GOT3 (cell line): ENCODE measurements around the gene GAL.
"Not testable (repeated sequence)": the region's sequence is repeated elsewhere in the genome, so short reads cannot be mapped to it uniquely, and the experiment has no call there.

ENCODE experiments used
- DNase-seq: peaks from one replicate; lab custom pipeline; 2025; ENCODE audit warnings: mixed read lengths; lab: John Stamatoyannopoulos, UW

The GAL gene, protein sequence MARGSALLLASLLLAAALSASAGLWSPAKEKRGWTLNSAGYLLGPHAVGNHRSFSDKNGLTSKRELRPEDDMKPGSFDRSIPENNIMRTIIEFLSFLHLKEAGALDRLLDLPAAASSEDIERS

DNA sequence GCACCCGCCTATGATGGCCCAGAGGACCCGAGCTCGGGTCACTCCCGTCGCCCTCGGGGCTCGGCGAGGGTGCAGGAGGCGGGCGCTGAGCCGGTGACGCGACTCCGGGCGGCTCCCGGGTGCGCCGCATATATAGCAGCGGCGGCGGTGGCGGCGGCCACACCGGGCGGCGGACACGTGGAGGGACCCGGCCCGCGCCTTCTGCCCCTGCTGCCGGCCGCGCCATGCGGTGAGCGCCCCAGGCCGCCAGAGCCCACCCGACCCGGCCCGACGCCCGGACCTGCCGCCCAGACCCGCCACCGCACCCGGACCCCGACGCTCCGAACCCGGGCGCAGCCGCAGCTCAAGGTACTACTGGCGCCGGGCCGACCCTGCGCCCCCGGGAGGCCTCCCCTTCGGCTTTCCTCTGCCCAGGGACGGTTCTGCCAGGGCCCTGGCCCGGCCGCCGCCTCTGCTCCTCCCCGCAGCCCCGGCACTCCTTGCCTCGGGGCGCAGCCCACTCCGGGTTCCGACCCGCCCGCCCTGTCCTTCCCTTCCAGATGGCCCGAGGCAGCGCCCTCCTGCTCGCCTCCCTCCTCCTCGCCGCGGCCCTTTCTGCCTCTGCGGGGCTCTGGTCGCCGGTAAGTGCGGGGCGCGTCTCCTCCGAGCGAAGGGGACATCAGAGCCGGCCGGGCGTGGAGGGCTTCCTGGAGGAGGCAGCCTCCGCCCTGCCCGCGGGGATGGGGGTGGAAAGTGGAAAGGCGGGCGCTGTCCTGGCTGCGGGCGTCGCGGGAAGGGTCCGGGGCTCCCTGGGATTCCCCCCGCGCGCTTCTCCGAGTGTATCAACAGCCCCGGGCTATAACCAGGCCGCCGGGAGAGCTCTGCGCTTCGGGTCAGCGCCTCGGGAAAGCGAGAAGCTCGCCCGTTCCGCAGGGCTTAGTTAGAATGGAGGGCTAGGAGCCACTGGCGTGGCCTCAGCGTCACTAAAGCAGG lies at the start of gene GAL:
Gene GAL (plus strand): TSS at position 160 of the 972 bp plus-strand sequence. CDS start 380 bp downstream, at position 540.
- DNase-seq: no peak

DNA sequence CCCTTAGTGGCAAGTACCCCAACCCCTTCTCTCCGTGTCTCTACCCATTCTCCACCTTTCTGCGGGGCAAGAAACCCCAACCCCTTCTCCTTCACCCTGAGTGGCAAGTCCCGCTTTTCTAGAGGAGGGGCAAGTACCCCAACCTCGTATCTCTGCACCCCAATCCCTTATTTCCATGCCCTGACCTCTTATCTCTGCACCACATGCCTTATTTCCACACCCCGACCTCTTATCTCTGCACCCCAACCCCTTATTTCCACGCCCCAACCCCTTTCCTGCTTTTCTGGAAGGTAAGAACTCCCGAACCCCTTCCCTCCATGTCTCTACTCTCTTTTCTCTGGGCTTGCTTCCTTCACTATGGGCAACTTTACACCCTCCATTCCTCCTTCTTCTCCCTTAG lies 49.7 kb upstream of the GAL start:
- DNase-seq: not testable (repeated sequence)

DNA sequence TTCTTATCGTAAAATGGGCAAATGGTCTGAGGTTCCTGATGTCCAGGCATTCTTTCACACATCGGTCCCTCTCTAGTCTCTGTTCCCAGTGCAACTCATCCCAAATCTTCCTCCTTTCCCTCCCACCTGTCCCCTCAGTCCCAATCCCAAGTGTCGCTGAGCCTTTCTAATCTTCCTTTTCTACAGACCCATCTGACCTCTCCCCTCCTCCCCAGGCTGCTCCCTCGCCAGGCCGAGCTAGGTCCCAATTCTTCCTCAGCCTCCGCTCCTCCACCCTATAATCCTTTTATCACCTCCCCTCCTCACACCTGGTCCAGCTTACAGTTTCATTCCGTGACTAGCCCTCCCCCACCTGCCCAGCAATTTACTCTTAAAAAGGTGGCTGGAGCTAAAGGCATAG lies 49.2 kb upstream of the GAL start:
- DNase-seq: not testable (repeated sequence)

DNA sequence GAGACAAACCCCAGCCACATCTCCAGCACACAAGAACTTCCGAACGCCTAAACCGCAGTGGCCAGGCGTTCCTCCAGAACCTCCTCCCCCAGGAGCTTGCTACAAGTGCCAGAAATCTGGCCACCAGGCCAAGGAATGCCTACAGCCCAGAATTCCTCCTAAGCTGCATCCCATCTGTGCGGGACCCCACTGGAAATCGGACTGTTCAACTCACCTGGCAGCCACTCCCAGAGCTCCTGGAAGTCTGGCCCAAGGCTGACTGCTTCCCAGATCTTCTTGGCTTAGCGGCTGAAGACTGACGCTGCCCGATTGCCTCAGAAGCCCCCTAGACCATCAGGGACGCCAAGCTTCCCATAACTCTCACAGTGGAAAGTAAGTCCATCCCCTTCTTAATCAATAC lies 48.5 kb upstream of the GAL start:
- DNase-seq: not testable (repeated sequence)

DNA sequence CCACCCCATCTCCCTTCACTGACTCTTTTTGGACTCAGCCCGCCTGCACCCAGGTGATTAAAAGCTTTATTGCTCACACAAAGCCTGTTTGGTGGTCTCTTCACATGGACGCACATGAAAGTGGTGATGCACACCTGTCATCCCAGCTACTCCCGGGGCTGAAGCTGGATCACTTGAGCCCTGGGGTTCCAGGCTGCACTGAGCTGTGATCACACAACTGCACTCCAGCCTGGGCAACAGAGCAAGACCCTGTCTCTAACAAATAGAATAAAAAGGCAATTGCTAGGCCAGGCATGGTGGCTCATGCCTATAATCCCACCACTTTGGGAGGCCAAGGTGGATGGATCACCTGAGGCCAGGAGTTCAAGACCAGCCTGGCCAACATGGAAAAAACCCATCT lies 45.0 kb upstream of the GAL start:
- not testable (repeated sequence) for DNase-seq

DNA sequence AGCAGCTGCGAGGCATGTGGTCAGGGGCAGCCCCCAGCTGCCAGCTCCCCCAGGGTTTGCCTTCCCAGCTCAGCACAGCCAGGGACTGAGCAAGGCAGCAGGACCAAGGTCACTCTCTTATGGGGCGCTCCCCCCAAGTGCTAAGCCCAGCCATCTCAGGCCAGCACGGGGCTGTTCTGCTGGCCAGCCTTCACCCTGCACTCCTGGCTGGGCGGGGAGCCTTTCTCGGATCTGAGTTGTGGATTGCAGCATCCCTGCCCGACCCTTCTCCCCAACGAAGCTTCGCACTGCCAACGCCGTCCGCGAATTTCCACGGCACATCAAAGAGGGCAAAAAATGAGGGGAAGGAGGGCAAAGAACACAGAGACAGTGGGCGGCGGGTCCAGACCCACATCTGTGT lies 42.5 kb upstream of the GAL start:
- DNase-seq: no peak

DNA sequence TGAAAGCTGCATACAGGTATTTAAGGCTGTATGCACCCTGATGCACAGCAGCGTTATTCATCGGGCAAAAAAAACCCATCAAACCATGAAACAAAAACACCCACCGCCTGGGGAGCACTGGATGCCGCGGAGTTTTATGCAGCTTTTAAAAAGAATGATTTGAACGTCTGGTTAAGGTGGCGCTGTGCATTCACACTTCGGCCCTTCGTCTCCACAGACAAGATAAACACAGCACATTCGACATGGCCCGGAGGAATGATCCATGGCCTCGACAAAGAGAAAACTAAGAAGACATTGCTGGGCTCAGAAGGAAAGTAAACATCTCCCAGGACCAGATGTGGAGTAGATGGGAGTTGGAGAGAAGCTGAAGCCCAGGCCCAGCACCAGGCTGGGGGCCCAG lies 40.8 kb upstream of the GAL start:
- no peak for DNase-seq

DNA sequence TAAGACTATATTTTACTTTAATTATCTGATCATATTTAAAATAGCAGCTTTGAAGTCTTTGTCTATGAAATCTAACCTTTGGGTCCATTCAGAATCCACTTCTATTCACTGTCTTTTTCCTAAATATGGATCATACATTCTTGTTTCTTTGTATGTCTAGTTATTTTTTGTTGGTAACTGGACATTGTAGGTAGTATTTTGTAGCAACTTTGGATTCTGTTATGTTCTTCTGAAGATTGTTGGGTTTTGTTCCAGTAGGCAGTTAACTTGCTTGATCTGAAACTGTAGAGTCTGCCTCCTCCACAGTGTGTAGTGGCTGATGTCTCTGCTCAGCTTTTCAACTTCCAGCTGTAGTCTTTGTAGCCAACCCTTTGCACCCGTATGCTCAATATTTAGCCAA lies 37.5 kb upstream of the GAL start:
- no peak for DNase-seq

DNA sequence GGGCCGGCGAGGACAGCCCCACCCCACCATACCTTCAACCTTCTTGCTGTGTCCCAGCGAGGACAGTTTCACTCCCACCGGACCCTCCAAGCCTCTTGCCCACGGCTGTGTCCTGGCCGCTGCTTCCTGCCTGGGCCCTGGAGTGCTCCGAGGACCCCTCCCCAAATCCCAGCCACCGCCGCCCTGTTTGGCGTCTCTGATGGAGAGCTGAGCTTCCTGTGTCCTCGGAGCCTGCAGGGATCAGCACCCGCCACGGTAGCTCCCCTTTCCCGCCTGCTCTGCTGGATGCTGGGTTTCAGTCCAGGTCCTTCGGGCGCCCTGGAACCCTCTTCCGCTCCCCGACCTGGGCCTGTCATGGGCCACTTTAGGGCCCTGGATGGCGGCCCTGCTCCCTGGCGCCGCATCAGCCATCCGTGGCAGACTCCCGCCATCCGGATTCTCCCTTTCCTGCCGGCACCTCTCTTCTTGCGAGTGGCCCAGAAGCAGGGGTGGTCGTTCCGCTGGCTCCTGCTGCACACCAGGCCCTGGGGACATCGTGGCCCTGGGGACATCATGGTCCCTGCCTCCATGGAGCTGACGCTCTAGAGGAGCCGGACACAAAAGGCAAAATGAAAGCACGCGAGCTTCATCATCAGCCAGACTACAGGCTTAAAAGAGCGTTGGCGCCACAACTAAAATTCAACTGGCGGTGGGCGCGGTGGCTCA lies 34.3 kb upstream of the GAL start:
- DNase-seq: no peak

DNA sequence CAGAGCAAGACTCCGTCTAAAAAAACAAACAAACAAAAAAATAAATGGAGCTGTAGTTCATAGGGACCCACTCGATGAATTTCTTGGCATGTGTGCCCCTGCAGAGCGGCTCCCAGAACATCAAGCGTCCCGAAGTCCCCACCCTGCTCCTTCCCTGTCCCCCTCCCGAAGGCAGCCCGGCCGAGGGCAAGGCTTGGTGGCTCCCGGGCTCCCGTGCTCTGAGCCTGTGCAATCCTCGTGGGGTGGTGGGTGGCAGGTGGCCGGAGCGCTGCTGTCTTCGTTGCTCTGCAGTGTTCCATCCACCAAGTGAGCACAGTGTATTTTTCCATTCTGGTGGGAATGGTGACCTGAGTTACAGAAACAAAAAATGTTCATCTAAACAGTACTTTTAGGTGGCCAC lies 33.5 kb upstream of the GAL start:
- no peak for DNase-seq

DNA sequence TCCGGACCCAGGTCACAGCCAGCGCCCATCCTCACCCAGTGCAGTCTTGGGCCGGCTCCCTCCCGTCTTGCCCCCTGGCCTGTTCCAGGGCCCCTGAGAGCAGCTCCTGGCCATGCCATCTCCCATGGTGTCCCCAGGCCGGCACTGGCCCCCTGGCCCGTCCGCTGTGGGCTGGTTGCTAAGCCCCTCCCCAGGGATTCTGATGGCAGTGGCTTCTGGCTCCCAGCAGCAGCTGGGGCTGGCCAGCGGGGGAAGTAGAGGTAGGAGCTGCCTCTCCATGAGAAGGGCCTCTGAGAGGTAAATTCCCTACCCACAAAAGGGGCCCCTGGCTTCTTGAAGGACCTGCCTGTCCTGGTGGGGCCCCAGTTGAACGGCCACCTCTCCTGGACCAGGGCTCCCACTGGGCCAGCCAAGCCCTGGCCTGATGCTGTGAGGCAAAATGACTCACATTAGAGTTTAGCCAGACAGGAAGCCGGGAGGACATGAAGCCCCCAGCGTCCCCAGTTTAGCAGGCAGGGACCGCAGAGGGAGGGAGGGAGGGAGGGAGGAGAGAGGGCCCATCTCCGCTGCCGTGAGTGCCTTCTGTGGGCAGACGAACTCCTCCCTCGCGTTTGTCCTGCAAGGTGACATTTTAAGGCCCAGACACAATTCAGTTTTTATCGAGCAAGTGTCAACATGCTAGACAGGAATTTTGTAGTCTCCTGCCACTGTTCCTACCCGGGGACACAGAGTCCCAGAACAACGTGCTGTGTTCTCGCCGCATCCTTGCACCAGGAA lies 32.9 kb upstream of the GAL start:
- DNase-seq: no peak

DNA sequence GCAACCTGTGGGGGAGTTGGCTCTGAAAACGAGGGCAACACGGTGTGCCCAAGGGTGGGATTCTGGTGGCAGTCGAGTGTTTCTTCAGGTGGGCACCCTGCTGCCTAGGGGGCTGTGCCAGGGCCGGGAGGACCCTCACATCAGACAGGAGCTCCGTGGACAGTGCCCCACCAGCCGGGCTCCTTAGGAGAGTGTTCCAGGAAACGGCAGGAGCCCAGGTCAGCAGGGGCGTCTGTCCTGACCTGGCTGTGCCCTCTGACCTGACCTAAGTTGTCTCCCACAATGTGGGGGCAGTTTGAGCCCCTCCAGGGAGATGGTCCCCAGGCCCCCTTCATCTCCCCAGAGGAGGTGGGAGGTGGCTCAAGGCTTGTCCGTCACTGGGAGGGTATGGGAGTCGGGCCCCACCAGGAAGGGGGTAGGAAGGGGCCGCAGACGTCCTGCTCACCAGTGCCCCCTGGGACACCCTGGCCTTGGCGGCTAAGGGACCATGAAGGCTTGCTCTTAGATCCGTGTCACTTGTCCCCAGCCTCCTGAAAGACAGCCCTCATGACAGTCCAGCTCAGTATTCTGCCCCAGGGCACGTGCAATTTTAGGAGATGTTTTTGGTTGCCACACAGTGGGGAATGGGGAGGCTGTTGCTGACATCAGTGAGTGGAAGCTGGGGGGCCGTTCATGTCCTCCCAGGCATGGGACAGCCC lies 32.2 kb upstream of the GAL start:
- DNase-seq: no peak

DNA sequence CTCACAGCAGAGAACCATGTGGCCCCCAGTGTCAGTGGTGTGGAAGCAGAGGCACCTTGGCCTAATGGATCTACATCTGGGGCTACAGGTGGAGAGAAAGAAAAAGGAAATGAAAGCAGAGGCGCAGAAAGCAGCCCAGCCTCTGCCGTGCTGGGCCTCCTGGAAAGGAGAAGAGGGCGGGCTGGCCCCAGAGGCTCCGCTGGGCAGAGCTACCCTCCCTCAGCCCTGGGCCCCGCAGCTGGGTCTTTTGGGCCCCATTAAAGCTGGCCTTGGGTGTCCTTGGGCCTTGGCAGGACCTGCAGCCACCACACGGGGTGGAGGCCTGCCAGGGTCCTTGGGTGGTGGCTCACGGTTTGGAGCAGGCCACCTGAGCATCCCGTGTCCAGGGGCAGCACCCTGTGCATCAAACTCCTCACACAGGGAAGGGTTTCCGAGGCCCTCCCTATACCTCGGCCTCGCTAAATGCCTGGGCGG lies 31.6 kb upstream of the GAL start:
- no peak for DNase-seq

DNA sequence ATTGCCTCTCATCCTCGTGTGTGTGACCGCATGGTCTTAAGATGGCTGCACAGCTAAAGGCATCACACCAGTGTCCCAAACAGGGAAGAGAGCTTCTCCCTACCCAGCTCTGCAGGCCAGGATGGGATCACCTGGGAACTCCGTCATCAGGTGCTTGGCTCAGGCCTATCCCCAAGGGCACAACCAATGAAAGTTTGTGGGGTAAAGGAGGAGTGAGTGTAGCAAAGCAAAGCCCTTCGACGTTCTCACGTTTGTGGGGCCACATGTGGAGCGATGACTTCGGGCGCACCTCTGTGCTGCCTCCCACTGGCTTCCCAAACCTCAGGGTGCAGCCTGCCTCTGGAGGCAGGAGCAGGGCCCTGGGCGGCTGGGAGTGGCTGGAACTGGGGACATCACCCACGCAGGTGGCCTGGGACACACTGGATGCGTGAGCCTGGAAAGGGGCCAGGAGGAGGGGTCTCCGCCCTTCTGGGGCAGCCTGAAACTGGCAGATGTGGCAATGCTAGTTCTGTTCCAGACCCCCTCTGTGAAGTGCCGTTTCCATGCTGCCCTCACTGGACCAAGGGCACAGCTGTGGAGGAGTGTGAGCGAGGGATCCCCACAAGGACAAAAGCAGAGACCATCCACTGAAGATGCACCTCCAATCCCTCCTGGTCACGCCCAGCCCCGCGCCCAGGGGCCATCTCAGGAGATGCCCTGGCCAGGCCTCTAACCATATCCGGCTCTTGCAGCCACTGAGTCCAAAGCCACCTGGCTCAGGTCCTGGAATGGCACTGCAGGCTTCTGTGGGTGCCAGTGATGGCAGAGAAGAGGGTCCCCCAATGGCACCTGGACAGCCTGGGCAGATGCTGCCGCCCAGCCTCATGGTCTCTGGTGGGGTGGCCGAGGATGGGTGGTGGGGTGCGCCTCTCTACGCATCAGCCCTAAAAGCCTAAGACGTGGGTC lies 30.6 kb upstream of the GAL start:
- no peak for DNase-seq

DNA sequence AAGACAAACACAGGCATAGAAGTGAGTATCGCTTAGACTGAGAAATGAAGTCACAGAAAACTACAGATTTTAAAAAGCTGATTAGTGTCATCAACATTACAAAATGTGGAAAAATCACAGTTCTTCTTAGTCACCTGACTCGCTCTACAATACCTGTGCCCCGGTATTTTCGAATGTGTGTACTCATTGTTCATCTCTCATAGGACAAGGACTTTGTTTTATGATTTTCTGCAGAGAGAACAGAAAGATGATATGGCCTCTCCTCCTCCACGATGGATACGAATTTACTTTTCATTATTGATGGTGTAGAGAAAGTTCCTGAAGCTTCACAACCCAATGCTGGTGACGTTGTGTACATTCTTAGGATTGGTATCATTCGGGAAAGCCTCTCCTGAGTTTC lies 29.4 kb upstream of the GAL start:
- DNase-seq: no peak

DNA sequence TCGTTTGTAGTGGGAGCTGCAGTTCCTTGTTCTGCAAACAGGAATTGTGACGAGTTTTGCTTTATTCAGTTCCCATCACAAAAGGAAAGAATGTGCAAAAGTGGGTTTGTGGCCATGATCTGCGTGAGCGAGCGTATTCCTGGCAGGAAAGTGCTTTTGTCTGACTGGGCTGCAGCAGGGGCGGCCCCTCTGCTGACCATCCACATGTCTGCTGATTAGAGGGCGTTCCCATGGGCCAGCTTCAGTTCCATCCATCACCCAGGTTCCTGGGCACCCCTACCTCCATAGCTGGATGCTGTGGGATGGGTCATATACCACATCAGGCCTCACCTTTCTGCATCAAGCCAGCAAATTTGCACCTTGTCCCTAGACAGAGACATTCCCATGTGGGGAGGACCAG lies 28.9 kb upstream of the GAL start:
- no peak for DNase-seq

DNA sequence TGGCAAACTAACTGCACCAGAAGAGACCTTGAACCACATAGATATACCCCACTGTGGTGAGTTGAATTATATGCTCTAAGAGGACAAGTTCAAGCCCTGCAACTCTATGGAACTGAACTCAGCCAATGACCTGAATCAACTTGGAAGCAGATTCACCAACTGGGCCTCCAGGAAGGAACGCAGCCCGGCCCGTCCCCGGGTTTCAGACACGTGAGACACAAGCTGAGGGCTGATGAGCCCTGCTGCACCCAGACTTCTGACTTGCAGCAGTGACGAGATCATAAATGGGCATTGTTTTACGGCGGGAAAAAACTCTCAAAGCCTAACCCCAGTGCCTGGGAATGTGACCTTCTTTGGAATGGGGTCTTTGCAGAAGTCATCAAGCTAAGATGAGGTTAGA lies 28.5 kb upstream of the GAL start:
- no peak for DNase-seq

DNA sequence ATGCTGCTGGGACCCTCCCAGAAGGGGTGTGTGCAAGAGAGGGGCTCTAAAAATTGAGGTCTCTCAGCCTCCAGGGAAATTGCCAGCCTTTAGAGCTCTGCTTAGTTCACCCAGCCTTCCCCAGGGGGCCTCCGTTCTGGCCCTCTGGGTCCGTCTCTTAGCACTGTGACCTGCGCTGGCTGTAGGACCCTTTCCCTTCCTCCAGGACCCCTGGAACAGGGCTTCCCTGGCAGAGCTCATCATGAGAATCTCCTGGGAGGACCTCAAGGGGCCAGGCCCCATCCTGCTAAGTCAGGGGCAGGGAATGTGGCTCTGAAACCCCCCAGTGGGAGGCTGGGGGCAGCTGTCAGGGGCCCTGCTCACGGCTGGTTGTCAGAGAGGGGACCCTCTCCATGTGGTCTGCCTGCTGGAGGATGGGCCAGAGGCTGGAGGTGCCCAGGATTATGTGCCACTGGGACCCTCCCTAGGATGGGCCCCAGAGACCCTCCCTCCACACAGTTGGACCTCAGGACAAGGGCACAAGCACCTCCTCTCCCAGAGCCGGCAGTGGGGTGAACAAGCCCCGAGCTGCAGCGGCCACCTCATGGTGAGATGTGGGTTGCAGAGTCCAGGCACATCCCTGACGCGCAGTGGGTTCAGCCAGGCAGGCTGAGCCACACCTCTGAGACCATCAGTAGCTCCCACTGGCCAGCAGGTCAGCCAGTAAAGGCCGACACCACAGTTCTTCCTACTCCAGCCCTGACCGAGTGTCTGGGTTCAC lies 27.1 kb upstream of the GAL start:
- no peak for DNase-seq

DNA sequence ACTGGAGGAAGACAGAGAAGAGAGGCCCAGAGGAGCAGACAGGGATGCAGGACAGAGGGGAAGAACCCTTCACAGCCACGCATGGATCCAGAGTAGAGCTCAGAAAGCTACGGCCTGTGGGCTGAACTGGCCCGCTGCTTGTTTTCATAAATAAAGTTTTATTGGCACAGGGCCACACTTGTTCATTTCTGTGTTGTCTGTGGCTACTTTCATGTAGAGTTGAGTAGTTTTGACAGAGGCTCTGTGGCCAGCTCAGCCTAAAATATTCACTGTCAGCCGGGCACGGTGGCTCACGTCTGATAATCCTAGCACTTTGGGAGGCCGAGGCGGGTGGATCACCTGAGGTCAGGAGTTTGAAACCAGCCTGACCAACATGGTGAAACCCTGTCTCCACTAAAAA lies 26.2 kb upstream of the GAL start:
- no peak for DNase-seq

DNA sequence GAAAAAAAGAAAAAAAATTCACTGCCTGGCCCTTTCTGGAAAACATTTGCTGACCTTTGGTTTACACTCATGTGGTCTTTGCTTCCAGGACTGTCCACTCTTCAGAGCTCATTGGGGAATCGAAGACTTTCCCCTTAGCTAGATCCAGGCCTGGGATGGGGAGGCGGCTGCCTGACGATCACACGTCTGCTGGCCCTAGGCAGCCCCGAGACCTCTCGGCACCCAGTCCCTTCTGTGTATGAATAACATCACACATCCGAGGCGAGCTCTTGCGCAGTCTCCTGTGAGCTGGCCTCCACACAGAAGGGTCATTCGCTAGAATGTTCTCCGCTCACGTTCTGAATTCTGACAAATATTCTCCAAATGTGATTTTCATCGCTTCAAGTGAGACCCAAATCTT lies 25.7 kb upstream of the GAL start:
- no peak for DNase-seq
